ENCODE measurements around the gene FDX2. TPM values are rescaled to one million over a fixed set of nuclear protein-coding genes. Genes with fewer than 3 reads are reported as not detected.
"Not testable (repeated sequence)": the region's sequence is repeated elsewhere in the genome, so short reads cannot be mapped to it uniquely, and the experiment has no call there.

The FDX2 gene
- total RNA-seq, 1 experiment from 2014 or later: 25.5 TPM

- in situ Hi-C loops (cut with HindIII; ENCODE audit: low pct_unique_long_range_greater_than_20kb, low sequenced_read_pairs): no loop called here
- ChIA-PET POLR2A (interaction anchor here (0.6 kb wide), 1 partner anchor 32 kb away, joined by 5 read pairs; no protein-coding TSS in a partner anchor), CTCF (no interaction called here)
- no peaks in the 10 kb centered on the region; the same call in 1 of the 2 replicates for H3K36me3 ChIP-seq (ENCODE audit: control insufficient read depth, insufficient read depth, low read length)
- intact Hi-C loops (cut with micrococcal nuclease; ENCODE audit: unreplicated experiment): no loop called here
- no TSS peak for BruUV-seq (replicated peaks)
- H3K27me3 ChIP-seq (ENCODE audit: control insufficient read depth, insufficient read depth, low read length): no peaks in the 10 kb centered on the region
- peaks cover 5% of the 10 kb centered on the region for H3K4me1 ChIP-seq (ENCODE audit: control insufficient read depth, insufficient read depth, low read length)
- no peak overlapping the region for H3K27ac ChIP-seq (ENCODE audit: low read length)
- DNase-seq (ENCODE audit: low read depth, low spot score): no peak
- H3K9me3 ChIP-seq (ENCODE audit: control insufficient read depth, insufficient read depth, low read depth, low read length): no peaks in the 10 kb centered on the region
- no peak overlapping the region for H3K4me3 ChIP-seq (ENCODE audit: low read depth in 2 of 2, low read length in 2 of 2)
- TF ChIP-seq TCF7L2 (IDR thresholded peaks at IDR 0.05; ENCODE audit: low read depth, low read length): no peak
- no peak for TF ChIP-seq CTCF (IDR thresholded peaks at IDR 0.05)
- no peak for TF ChIP-seq SIN3A (IDR thresholded peaks at IDR 0.05; ENCODE audit: borderline replicate concordance, insufficient read depth, low read depth, low read length)
- TF ChIP-seq, protein P1, sequence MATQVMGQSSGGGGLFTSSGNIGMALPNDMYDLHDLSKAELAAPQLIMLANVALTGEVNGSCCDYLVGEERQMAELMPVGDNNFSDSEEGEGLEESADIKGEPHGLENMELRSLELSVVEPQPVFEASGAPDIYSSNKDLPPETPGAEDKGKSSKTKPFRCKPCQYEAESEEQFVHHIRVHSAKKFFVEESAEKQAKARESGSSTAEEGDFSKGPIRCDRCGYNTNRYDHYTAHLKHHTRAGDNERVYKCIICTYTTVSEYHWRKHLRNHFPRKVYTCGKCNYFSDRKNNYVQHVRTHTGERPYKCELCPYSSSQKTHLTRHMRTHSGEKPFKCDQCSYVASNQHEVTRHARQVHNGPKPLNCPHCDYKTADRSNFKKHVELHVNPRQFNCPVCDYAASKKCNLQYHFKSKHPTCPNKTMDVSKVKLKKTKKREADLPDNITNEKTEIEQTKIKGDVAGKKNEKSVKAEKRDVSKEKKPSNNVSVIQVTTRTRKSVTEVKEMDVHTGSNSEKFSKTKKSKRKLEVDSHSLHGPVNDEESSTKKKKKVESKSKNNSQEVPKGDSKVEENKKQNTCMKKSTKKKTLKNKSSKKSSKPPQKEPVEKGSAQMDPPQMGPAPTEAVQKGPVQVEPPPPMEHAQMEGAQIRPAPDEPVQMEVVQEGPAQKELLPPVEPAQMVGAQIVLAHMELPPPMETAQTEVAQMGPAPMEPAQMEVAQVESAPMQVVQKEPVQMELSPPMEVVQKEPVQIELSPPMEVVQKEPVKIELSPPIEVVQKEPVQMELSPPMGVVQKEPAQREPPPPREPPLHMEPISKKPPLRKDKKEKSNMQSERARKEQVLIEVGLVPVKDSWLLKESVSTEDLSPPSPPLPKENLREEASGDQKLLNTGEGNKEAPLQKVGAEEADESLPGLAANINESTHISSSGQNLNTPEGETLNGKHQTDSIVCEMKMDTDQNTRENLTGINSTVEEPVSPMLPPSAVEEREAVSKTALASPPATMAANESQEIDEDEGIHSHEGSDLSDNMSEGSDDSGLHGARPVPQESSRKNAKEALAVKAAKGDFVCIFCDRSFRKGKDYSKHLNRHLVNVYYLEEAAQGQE (IDR thresholded peaks at IDR 0.05; ENCODE audit: insufficient read depth in 1 of 2, low read depth in 2 of 2, low read length in 1 of 2): no peak
- no peak for TF ChIP-seq POLR2AphosphoS5 (IDR thresholded peaks at IDR 0.05; ENCODE audit: low read depth, low read length)
- no peak for ATAC-seq
These were observed 23.1 kb upstream of the FDX2 start for GRCh38 chr19:10338940-10339339.

DNA sequence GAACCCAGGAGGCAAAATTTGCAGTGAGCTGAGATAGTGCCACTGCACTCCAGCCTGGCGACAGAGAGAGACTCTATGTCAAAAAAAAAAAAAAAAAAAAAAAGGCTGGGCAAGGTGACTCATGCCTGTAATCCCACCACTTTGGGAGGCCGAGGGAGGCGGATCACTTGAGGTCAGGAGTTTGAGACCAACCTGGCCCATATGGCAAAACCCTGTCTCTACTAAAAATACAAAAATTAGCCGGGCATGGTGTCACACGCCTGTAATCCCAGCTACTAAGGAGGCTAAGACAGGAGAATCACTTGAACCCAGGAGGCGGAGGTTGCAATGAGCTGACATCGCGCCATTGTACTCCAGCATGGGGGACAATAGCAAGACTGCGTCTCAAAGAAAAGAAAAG is 20.9 kb upstream of the FDX2 start:
- H3K36me3 ChIP-seq (ENCODE audit: control insufficient read depth, insufficient read depth, low read length); H3K4me3 ChIP-seq (ENCODE audit: low read depth in 2 of 2, low read length in 2 of 2); in situ Hi-C loops (cut with HindIII; ENCODE audit: low pct_unique_long_range_greater_than_20kb, low sequenced_read_pairs); ATAC-seq; intact Hi-C loops (cut with micrococcal nuclease; ENCODE audit: unreplicated experiment); H3K9me3 ChIP-seq (ENCODE audit: control insufficient read depth, insufficient read depth, low read depth, low read length); H3K27ac ChIP-seq (ENCODE audit: low read length); DNase-seq (ENCODE audit: low read depth, low spot score); BruUV-seq (replicated peaks); H3K27me3 ChIP-seq (ENCODE audit: control insufficient read depth, insufficient read depth, low read length); POLR2A ChIA-PET; H3K4me1 ChIP-seq (ENCODE audit: control insufficient read depth, insufficient read depth, low read length): not testable (repeated sequence)
- CTCF ChIA-PET: interaction anchor here (0.6 kb wide), 1 partner anchor 77 kb away, joined by 4 read pairs; no protein-coding TSS in a partner anchor

GRCh38 chr19:10335352-10335985 is 19.7 kb upstream of the FDX2 start:
- in situ Hi-C loops (cut with HindIII; ENCODE audit: low pct_unique_long_range_greater_than_20kb, low sequenced_read_pairs): no loop called here
- H3K4me3 ChIP-seq (ENCODE audit: low read depth in 2 of 2, low read length in 2 of 2): peak overlapping the region; percentile 78 to 86
- ATAC-seq: no peak
- H3K27ac ChIP-seq (ENCODE audit: low read length): peak overlapping the region; percentile 34; the same call in 1 of the 2 replicates
- no TSS peak for BruUV-seq (replicated peaks)
- TF ChIP-seq SIN3A (IDR thresholded peaks at IDR 0.05; ENCODE audit: borderline replicate concordance, insufficient read depth, low read depth, low read length) (no peak), POLR2AphosphoS5 (IDR thresholded peaks at IDR 0.05; ENCODE audit: low read depth, low read length) (no peak), CTCF (IDR thresholded peaks at IDR 0.05) (no peak), TCF7L2 (IDR thresholded peaks at IDR 0.05; ENCODE audit: low read depth, low read length) (no peak)
- TF ChIP-seq, protein P1 (IDR thresholded peaks at IDR 0.05; ENCODE audit: insufficient read depth in 1 of 2, low read depth in 2 of 2, low read length in 1 of 2): no peak
- H3K27me3 ChIP-seq (ENCODE audit: control insufficient read depth, insufficient read depth, low read length): no peaks in the 10 kb centered on the region
- POLR2A ChIA-PET: no interaction called here
- H3K9me3 ChIP-seq (ENCODE audit: control insufficient read depth, insufficient read depth, low read depth, low read length): no peaks in the 10 kb centered on the region
- peaks cover 6% of the 10 kb centered on the region for H3K36me3 ChIP-seq (ENCODE audit: control insufficient read depth, insufficient read depth, low read length)
- CTCF ChIA-PET: interaction anchor here (2.3 kb wide), 1 partner anchor 64 kb away, joined by 6 read pairs; the partner anchor contains the start of gene ICAM1
- DNase-seq (ENCODE audit: low read depth, low spot score): no peak
- intact Hi-C loops (cut with micrococcal nuclease; ENCODE audit: unreplicated experiment): no loop called here
- H3K4me1 ChIP-seq (ENCODE audit: control insufficient read depth, insufficient read depth, low read length): peaks cover 10% of the 10 kb centered on the region

Measured in Panc1 (cell line).